Caco-2 (cell line): ENCODE results near the gene FHDC1. TPM values are rescaled to one million over a fixed set of nuclear protein-coding genes. Genes with fewer than 3 reads are reported as not detected.
A peak's percentile ranks its signal among the peaks of the same experiment; 100 is the strongest.

Experiments used
- BruUV-seq: library from RNA; stranded (reverse); fragments of 400-500 nt; replicated peaks from 2 replicates; lab custom pipeline; 2021; lab: Mats Ljungman, UMichigan
- CTCF ChIA-PET: fragments of 300-600 bp; sonication (Branson Sonifier 250); formaldehyde crosslinking; loops from one replicate; lab custom pipeline; 2022; ENCODE audit warnings: antibody characterized with exemption; lab: Charles Lee
- POLR2A ChIA-PET: fragments of 300-600 bp; sonication (Branson Sonifier 250); formaldehyde crosslinking; loops from one replicate; lab custom pipeline; 2022; ENCODE audit warnings: antibody characterized with exemption; lab: Charles Lee
- DNase-seq, 2 experiments: peaks; one replicate each; pipeline versions ENCODE4 v3.0.0 to v3.0.0-alpha.2; 2020 to 2022
- H3K27me3 ChIP-seq: replicated peaks from 2 replicates; pipeline ENCODE4 v1.6.0; 2011; ENCODE audit warnings: low read length; ENCODE audit not compliant: control insufficient read depth, insufficient read depth
- H3K36me3 ChIP-seq: 2 replicates; pipeline ENCODE4 v1.5.1; 2011; ENCODE audit warnings: low read length; ENCODE audit not compliant: control insufficient read depth, insufficient read depth
- H3K4me1 ChIP-seq: fragments of 250-450 bp; sonication (Bioruptor Pico); 2 replicates; pipeline ENCODE4 v1.5.1; 2020; ENCODE audit warnings: mild to moderate bottlenecking
- H3K4me3 ChIP-seq: 2 replicates; pipeline ENCODE4 v1.5.1; 2011; ENCODE audit warnings: low read depth, mild to moderate bottlenecking, control low read depth, low read length
- H3K9me3 ChIP-seq: fragments of 250-450 bp; sonication (Bioruptor Pico); 2 replicates; pipeline ENCODE4 v1.5.1; 2020; ENCODE audit warnings: mild to moderate bottlenecking, moderate library complexity
- H3K27ac Mint-ChIP-seq: one replicate; pipeline ENCODE4 v1.8.0; 2022; ENCODE audit warnings: mixed read lengths; ENCODE audit not compliant: unreplicated experiment
- H3K27me3 Mint-ChIP-seq: one replicate; pipeline ENCODE4 v1.8.0; 2022; ENCODE audit warnings: mixed read lengths; ENCODE audit not compliant: insufficient read depth, unreplicated experiment
- H3K36me3 Mint-ChIP-seq: one replicate; pipeline ENCODE4 v1.8.0; 2022; ENCODE audit warnings: mild to moderate bottlenecking, mixed read lengths; ENCODE audit not compliant: insufficient read depth, unreplicated experiment
- H3K4me1 Mint-ChIP-seq: one replicate; pipeline ENCODE4 v1.8.0; 2022; ENCODE audit warnings: low read depth, mixed read lengths; ENCODE audit not compliant: unreplicated experiment
- H3K4me3 Mint-ChIP-seq: one replicate; pipeline ENCODE4 v1.8.0; 2022; ENCODE audit warnings: mild to moderate bottlenecking, moderate library complexity, mixed read lengths; ENCODE audit not compliant: unreplicated experiment
- H3K9me3 Mint-ChIP-seq: one replicate; pipeline ENCODE4 v1.8.0; 2022; ENCODE audit warnings: mixed read lengths; ENCODE audit not compliant: unreplicated experiment
- intact Hi-C: fragments of 100-400 bp; cut with micrococcal nuclease; formaldehyde crosslinking; loops from one replicate; pipeline ENCODE4 v1.10.0; 2022; ENCODE audit not compliant: unreplicated experiment
- total RNA-seq: library from RNA; stranded (reverse); gene quantifications from 2 replicates; pipeline ENCODE4 v1.2.3, GENCODE V29; 2022
- TF ChIP-seq, protein P1 (sequence below), 2 experiments: fragments of 200-600 bp in 1 of 2; IDR thresholded peaks; 1 replicate in 1 of 2; 2 replicates in 1 of 2; pipeline versions ENCODE4 v1.5.1 to v1.8.0; 2011 to 2022; ENCODE audit warnings: antibody characterized with exemption in 1 of 2, control low read depth in 1 of 2, inconsistent platforms in 1 of 2, low read depth in 1 of 2, low read length in 1 of 2, mild to moderate bottlenecking in 1 of 2, moderate library complexity in 1 of 2; ENCODE audit not compliant: insufficient read depth in 1 of 2, severe bottlenecking in 1 of 2, unreplicated experiment in 1 of 2

Gene FHDC1
- total RNA-seq, 1 experiment from 2014 or later: 1.4 TPM

DNA sequence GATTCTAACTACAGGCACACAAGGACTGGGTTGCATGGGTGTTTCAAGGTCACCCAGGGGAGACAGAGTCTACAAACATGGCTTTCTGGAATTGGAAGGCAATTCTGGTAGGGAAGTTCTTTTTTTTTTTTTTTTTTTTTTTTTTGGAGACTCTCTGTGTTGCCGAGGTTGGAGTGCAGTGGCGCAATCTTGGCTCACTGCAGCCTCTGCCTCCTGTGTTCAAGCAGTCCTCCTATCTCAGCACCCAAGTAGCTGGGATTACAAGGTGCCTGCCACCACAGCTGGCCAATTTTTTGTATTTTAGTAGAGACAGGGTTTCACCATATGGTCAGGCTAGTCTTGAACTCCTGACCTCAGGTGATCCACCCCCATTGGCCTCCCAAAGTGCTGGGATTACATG is 16.3 kb upstream of the FHDC1 start:
- POLR2A ChIA-PET: no interaction called here
- no peaks in the 10 kb centered on the region for H3K27me3 Mint-ChIP-seq
- peaks cover 10% of the 10 kb centered on the region; the same call in 1 of the 2 replicates for H3K9me3 ChIP-seq

DNA sequence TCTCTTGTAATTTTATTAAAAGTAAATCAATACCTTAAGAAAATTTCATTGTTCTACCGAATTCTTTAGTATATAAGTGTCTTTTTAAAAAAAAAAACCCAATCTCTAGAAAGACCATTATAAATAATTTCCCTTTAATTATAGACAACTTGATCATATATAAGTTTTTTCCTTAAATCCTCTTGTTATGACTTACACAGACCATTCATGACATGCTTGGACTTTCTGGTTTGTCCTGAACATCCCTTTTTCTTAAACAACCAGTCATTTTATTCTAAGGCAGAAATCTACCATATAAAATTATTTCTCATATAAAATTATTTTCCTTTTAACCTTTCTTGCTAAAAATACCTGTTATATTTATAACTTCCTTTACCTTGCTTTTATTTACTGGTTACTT is 15.4 kb upstream of the FHDC1 start:
- CTCF ChIA-PET: no interaction called here
- H3K27ac Mint-ChIP-seq: no peak overlapping the region
- Histone ChIP-seq H3K4me1 (no peaks in the 10 kb centered on the region), H3K9me3 (peaks cover 10% of the 10 kb centered on the region; the same call in 1 of the 2 replicates), H3K36me3 (no peaks in the 10 kb centered on the region), H3K4me3 (no peak overlapping the region), H3K27me3 (no peaks in the 10 kb centered on the region)
- no peak overlapping the region for H3K4me3 Mint-ChIP-seq
- H3K27me3 Mint-ChIP-seq: no peaks in the 10 kb centered on the region
- TF ChIP-seq, protein P1, sequence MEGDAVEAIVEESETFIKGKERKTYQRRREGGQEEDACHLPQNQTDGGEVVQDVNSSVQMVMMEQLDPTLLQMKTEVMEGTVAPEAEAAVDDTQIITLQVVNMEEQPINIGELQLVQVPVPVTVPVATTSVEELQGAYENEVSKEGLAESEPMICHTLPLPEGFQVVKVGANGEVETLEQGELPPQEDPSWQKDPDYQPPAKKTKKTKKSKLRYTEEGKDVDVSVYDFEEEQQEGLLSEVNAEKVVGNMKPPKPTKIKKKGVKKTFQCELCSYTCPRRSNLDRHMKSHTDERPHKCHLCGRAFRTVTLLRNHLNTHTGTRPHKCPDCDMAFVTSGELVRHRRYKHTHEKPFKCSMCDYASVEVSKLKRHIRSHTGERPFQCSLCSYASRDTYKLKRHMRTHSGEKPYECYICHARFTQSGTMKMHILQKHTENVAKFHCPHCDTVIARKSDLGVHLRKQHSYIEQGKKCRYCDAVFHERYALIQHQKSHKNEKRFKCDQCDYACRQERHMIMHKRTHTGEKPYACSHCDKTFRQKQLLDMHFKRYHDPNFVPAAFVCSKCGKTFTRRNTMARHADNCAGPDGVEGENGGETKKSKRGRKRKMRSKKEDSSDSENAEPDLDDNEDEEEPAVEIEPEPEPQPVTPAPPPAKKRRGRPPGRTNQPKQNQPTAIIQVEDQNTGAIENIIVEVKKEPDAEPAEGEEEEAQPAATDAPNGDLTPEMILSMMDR (IDR thresholded peaks at IDR 0.05; ENCODE audit: insufficient read depth in 1 of 2, low read depth in 1 of 2, low read length in 1 of 2, severe bottlenecking in 1 of 2, unreplicated experiment in 1 of 2): no peak
- POLR2A ChIA-PET: no interaction called here
- H3K36me3 Mint-ChIP-seq: peaks cover 15% of the 10 kb centered on the region
- no peaks in the 10 kb centered on the region for H3K4me1 Mint-ChIP-seq
- intact Hi-C loops: no loop called here
- peak in 1 of 2 experiments; percentile 48 for DNase-seq
- BruUV-seq: no TSS peak
- H3K9me3 Mint-ChIP-seq: peaks cover 29% of the 10 kb centered on the region

More for the DNA sequence above, 16.3 kb upstream of the FHDC1 start:
- TF ChIP-seq, protein P1 (IDR thresholded peaks at IDR 0.05; ENCODE audit: insufficient read depth in 1 of 2, low read depth in 1 of 2, low read length in 1 of 2, severe bottlenecking in 1 of 2, unreplicated experiment in 1 of 2): no peak
- H3K4me3 Mint-ChIP-seq: no peak overlapping the region
- no peak for DNase-seq
- H3K36me3 ChIP-seq: no peaks in the 10 kb centered on the region
- CTCF ChIA-PET: no interaction called here
- no TSS peak for BruUV-seq
- intact Hi-C loops: no loop called here
- H3K4me1 ChIP-seq: no peaks in the 10 kb centered on the region
- no peak overlapping the region for H3K27ac Mint-ChIP-seq
- no peak overlapping the region for H3K4me3 ChIP-seq
- peaks cover 23% of the 10 kb centered on the region for H3K9me3 Mint-ChIP-seq
- H3K27me3 ChIP-seq: no peaks in the 10 kb centered on the region
- H3K36me3 Mint-ChIP-seq: peaks cover 10% of the 10 kb centered on the region
- no peaks in the 10 kb centered on the region for H3K4me1 Mint-ChIP-seq

DNA sequence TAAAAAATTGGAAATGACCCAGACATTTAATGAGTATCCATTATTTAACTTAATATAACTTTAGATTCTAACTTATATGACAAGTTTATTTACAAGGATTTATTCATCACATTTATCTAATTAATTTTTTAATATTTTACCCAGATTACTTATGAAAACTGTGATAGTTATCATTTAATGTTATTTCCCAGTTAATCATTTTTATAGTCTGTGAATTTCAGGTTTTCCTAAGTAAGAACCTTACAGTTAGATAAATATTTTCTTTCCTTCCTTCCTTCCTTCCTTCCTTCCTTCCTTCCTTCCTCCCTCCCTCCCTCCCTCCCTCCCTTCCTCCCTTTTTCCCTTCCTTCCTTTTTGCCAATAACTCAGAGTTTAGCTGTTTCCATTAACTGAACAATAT is 14.8 kb upstream of the FHDC1 start:
- no peak for DNase-seq
- Mint-ChIP-seq H3K4me1 (no peaks in the 10 kb centered on the region), H3K9me3 (peaks cover 35% of the 10 kb centered on the region), H3K27ac (no peak overlapping the region), H3K27me3 (no peaks in the 10 kb centered on the region), H3K36me3 (peaks cover 20% of the 10 kb centered on the region), H3K4me3 (no peak overlapping the region)
- TF ChIP-seq, protein P1 (IDR thresholded peaks at IDR 0.05; ENCODE audit: insufficient read depth in 1 of 2, low read depth in 1 of 2, low read length in 1 of 2, severe bottlenecking in 1 of 2, unreplicated experiment in 1 of 2): no peak
- H3K36me3 ChIP-seq: no peaks in the 10 kb centered on the region
- peaks cover 10% of the 10 kb centered on the region; the same call in 1 of the 2 replicates for H3K9me3 ChIP-seq
- no peaks in the 10 kb centered on the region for H3K4me1 ChIP-seq
- ChIA-PET CTCF (no interaction called here), POLR2A (no interaction called here)
- H3K27me3 ChIP-seq: no peaks in the 10 kb centered on the region
- no peak overlapping the region for H3K4me3 ChIP-seq
- intact Hi-C loops: no loop called here
- no TSS peak for BruUV-seq
